HEK293 (cell line): Measurements from ENCODE around the gene CCND1.

Source experiments
- CTCF ChIA-PET: fragments of 350-600 bp; formaldehyde crosslinking; extraction: SDS; loops from one replicate; lab custom pipeline; 2021; ENCODE audit warnings: antibody characterized with exemption; lab: Yijun Ruan, JAX
- POLR2A ChIA-PET: fragments of 300-600 bp; formaldehyde crosslinking; extraction: SDS; loops from one replicate; lab custom pipeline; 2020; ENCODE audit warnings: antibody characterized with exemption, inconsistent platforms; lab: Yijun Ruan, JAX
- H3K27ac ChIP-seq: fragments of 200-500 bp; sonication (Bioruptor generic); 2 replicates; pipeline ENCODE4 v1.5.1; 2014; ENCODE audit warnings: low read depth, low read length, control low read depth, inconsistent platforms; ENCODE audit errors: extremely low read depth
- H3K36me3 ChIP-seq, 2 experiments: fragments of 200-500 bp in 1 of 2; sonication (Bioruptor generic) in 1 of 2; 1 replicate in 1 of 2; 2 replicates in 1 of 2; pipeline ENCODE4 v1.5.1; 2014 to 2017; ENCODE audit warnings: inconsistent platforms in 2 of 2, low read length in 2 of 2; ENCODE audit not compliant: control insufficient read depth in 2 of 2, insufficient read depth in 1 of 2
- H3K4me1 ChIP-seq: fragments of 200-500 bp; sonication (Bioruptor generic); 2 replicates; pipeline ENCODE4 v1.5.1; 2014; ENCODE audit warnings: mild to moderate bottlenecking, low read length, inconsistent platforms; ENCODE audit not compliant: control insufficient read depth, insufficient read depth
- H3K4me3 ChIP-seq: 2 replicates; pipeline ENCODE4 v1.5.1; 2011; ENCODE audit warnings: low read depth, mild to moderate bottlenecking, control low read depth, low read length, moderate library complexity
- H3K9me3 ChIP-seq: fragments of 200-500 bp; sonication (Bioruptor generic); 2 replicates; pipeline ENCODE4 v1.5.1; 2014; ENCODE audit warnings: low read depth, low read length, inconsistent platforms; ENCODE audit not compliant: control insufficient read depth, insufficient read depth
- BCL11A ChIP-seq: fragments of 450-650 bp; formaldehyde crosslinking; IDR thresholded peaks from 2 replicates; pipeline ENCODE4 v1.5.1; 2016; ENCODE audit warnings: low read depth, missing biosample characterization, missing genetic modification characterization
- GLI2 ChIP-seq: fragments of 450-650 bp; formaldehyde crosslinking; IDR thresholded peaks from 2 replicates; pipeline ENCODE4; 2017; ENCODE audit warnings: missing biosample characterization, missing genetic modification characterization, low read depth, borderline replicate concordance
- GLIS2 ChIP-seq: fragments of 450-650 bp; formaldehyde crosslinking; IDR thresholded peaks from 2 replicates; pipeline ENCODE4 v1.5.1; 2016; ENCODE audit warnings: missing biosample characterization, missing genetic modification characterization
- KLF1 ChIP-seq: fragments of 450-650 bp; formaldehyde crosslinking; IDR thresholded peaks from 2 replicates; pipeline ENCODE4 v1.5.1; 2016; ENCODE audit warnings: missing biosample characterization, missing genetic modification characterization
- PRDM4 ChIP-seq: fragments of 450-650 bp; formaldehyde crosslinking; IDR thresholded peaks from 2 replicates; pipeline ENCODE4 v1.5.1; 2017; ENCODE audit warnings: missing biosample characterization, missing genetic modification characterization
- REPIN1 ChIP-seq: fragments of 450-650 bp; formaldehyde crosslinking; IDR thresholded peaks from 2 replicates; pipeline ENCODE4 v1.5.1; 2017; ENCODE audit warnings: missing biosample characterization, missing genetic modification characterization, low read depth
- TCF7L2 ChIP-seq: IDR thresholded peaks from 2 replicates; pipeline ENCODE4 v1.6.1; 2011; ENCODE audit warnings: low read depth, mild to moderate bottlenecking, inconsistent platforms, low read length, moderate library complexity, borderline replicate concordance
- ZBTB1 ChIP-seq: fragments of 450-650 bp; formaldehyde crosslinking; IDR thresholded peaks from 2 replicates; pipeline ENCODE4 v1.5.1; 2016; ENCODE audit warnings: missing biosample characterization, missing genetic modification characterization
- ZBTB21 ChIP-seq: fragments of 450-650 bp; formaldehyde crosslinking; IDR thresholded peaks from 2 replicates; pipeline ENCODE4 v1.5.1; 2017; ENCODE audit warnings: missing biosample characterization, missing genetic modification characterization
- ZNF146 ChIP-seq: fragments of 450-650 bp; formaldehyde crosslinking; IDR thresholded peaks from 2 replicates; pipeline ENCODE4 v1.5.1; 2016; ENCODE audit warnings: missing biosample characterization, missing genetic modification characterization
- ZNF16 ChIP-seq: fragments of 450-650 bp; formaldehyde crosslinking; IDR thresholded peaks from 2 replicates; pipeline ENCODE4 v1.5.1; 2016; ENCODE audit warnings: low read depth, missing biosample characterization, missing genetic modification characterization
- ZNF248 ChIP-seq: fragments of 450-650 bp; formaldehyde crosslinking; IDR thresholded peaks from 2 replicates; pipeline ENCODE4 v1.5.1; 2017; ENCODE audit warnings: missing biosample characterization, missing genetic modification characterization
- ZNF362 ChIP-seq: fragments of 450-650 bp; formaldehyde crosslinking; IDR thresholded peaks from 2 replicates; pipeline ENCODE4 v1.5.1; 2016; ENCODE audit warnings: missing biosample characterization, missing genetic modification characterization
- ZNF37A ChIP-seq: fragments of 450-650 bp; IDR thresholded peaks from 2 replicates; pipeline ENCODE4 v1.5.1; 2018; ENCODE audit warnings: missing biosample characterization, missing genetic modification characterization
- ZNF48 ChIP-seq: fragments of 450-650 bp; formaldehyde crosslinking; IDR thresholded peaks from 2 replicates; pipeline ENCODE4 v1.5.1; 2016; ENCODE audit warnings: missing biosample characterization, missing genetic modification characterization
- ZNF521 ChIP-seq: fragments of 450-650 bp; formaldehyde crosslinking; IDR thresholded peaks from 2 replicates; pipeline ENCODE4 v1.5.1; 2017; ENCODE audit warnings: missing biosample characterization, mild to moderate bottlenecking, missing genetic modification characterization
- ZNF544 ChIP-seq: fragments of 450-650 bp; formaldehyde crosslinking; IDR thresholded peaks from 2 replicates; pipeline ENCODE4 v1.5.0; 2017; ENCODE audit warnings: missing biosample characterization, missing genetic modification characterization
- ZNF549 ChIP-seq: fragments of 450-650 bp; IDR thresholded peaks from 2 replicates; pipeline ENCODE4 v1.5.1; 2018; ENCODE audit warnings: missing biosample characterization, missing genetic modification characterization, mild to moderate bottlenecking, inconsistent platforms, moderate library complexity
- ZNF560 ChIP-seq: fragments of 450-650 bp; formaldehyde crosslinking; IDR thresholded peaks from 2 replicates; pipeline ENCODE4 v1.5.1; 2017; ENCODE audit warnings: missing biosample characterization, missing genetic modification characterization, borderline replicate concordance
- ZNF580 ChIP-seq: fragments of 450-650 bp; formaldehyde crosslinking; IDR thresholded peaks from 2 replicates; pipeline ENCODE4 v1.5.1; 2016; ENCODE audit warnings: missing biosample characterization, missing genetic modification characterization
- ZNF623 ChIP-seq: fragments of 450-650 bp; formaldehyde crosslinking; IDR thresholded peaks from 2 replicates; pipeline ENCODE4 v1.5.1; 2016; ENCODE audit warnings: missing biosample characterization, missing genetic modification characterization
- ZNF639 ChIP-seq: fragments of 450-650 bp; formaldehyde crosslinking; IDR thresholded peaks from 2 replicates; pipeline ENCODE4 v1.5.1; 2016; ENCODE audit warnings: missing biosample characterization, missing genetic modification characterization
- ZNF692 ChIP-seq: fragments of 450-650 bp; formaldehyde crosslinking; IDR thresholded peaks from 2 replicates; pipeline ENCODE4 v1.5.1; 2016; ENCODE audit warnings: missing biosample characterization, missing genetic modification characterization
- ZNF747 ChIP-seq: fragments of 450-650 bp; formaldehyde crosslinking; IDR thresholded peaks from 2 replicates; pipeline ENCODE4 v1.5.1; 2016; ENCODE audit warnings: missing biosample characterization, missing genetic modification characterization
- TF ChIP-seq, protein P1 (sequence below): fragments of 450-650 bp; formaldehyde crosslinking; IDR thresholded peaks from 2 replicates; pipeline ENCODE4 v1.5.1; 2016; ENCODE audit warnings: missing biosample characterization, missing genetic modification characterization
- TF ChIP-seq, protein P2 (sequence below): fragments of 450-650 bp; formaldehyde crosslinking; IDR thresholded peaks from 2 replicates; pipeline ENCODE4; 2016; ENCODE audit warnings: missing biosample characterization, missing genetic modification characterization

Gene CCND1

DNA sequence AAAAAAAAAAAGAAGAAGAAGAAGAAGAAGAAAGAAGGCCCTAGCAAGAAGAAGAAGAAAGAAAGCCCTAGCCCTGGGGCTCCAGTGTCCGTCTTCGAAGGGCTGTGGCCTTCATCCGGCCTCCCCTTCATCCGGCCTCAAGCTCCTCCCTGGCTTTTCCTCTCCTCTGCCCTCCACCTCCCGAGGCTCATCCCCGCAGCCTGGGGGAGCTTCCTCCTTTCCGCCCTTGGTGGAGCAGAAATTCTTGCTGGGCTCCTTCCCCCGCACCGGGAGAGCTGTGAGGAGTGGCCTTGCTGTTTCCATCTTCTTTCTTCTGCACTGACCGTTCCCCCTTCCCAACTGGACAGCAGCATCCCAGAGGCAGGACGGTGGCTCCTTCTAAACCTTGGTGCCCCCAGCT lies 43.7 kb downstream of the CCND1 start:
- no peaks in the 10 kb centered on the region for H3K36me3 ChIP-seq
- TF ChIP-seq ZNF580 (tag by site-specific recombination) (no peak), BCL11A (tag by site-specific recombination) (no peak), ZNF248 (tag by site-specific recombination) (no peak), REPIN1 (tag by site-specific recombination) (no peak), ZBTB21 (no peak), ZNF623 (no peak), ZNF16 (tag by site-specific recombination) (no peak), KLF1 (tag by site-specific recombination) (no peak), GLIS2 (tag by site-specific recombination) (no peak), ZNF544 (tag by site-specific recombination) (no peak), ZNF37A (no peak)
- TF ChIP-seq, protein P1, sequence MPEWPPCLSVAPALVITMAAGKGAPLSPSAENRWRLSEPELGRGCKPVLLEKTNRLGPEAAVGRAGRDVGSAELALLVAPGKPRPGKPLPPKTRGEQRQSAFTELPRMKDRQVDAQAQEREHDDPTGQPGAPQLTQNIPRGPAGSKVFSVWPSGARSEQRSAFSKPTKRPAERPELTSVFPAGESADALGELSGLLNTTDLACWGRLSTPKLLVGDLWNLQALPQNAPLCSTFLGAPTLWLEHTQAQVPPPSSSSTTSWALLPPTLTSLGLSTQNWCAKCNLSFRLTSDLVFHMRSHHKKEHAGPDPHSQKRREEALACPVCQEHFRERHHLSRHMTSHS (tag by site-specific recombination) = no peak
- ChIA-PET CTCF (interaction anchor here (0.7 to 2.8 kb wide), 10 partner anchors 15 to 583 kb away, joined by 3 to 20 read pairs (median 6); no protein-coding TSS in a partner anchor), POLR2A (interaction anchor here (1.1 kb wide), 1 partner anchor 9 kb away, joined by 4 read pairs; the partner anchor contains the start of gene LTO1)
- no peak overlapping the region for H3K27ac ChIP-seq
- no peaks in the 10 kb centered on the region for H3K9me3 ChIP-seq
- H3K4me3 ChIP-seq = no peak overlapping the region
- no peaks in the 10 kb centered on the region for H3K4me1 ChIP-seq

GRCh38 chr11:69685348-69685747 lies 44.4 kb downstream of the CCND1 start:
- no peaks in the 10 kb centered on the region for H3K36me3 ChIP-seq
- H3K4me1 ChIP-seq = no peaks in the 10 kb centered on the region
- CTCF ChIA-PET = interaction anchor here (0.6 to 2.8 kb wide), 13 partner anchors 41 to 1476 kb away, joined by 3 to 20 read pairs (median 4); no protein-coding TSS in a partner anchor
- H3K9me3 ChIP-seq = no peaks in the 10 kb centered on the region
- no peak overlapping the region for H3K27ac ChIP-seq
- no peak for TF ChIP-seq ZNF362 (tag by site-specific recombination)
- TF ChIP-seq PRDM4 (tag by site-specific recombination) = no peak
- TF ChIP-seq ZNF549 (tag by site-specific recombination) = no peak
- no peak for TF ChIP-seq ZNF521
- no peak for TF ChIP-seq ZNF639 (tag by site-specific recombination)
- TF ChIP-seq GLI2 = no peak
- no peak for TF ChIP-seq ZNF747 (tag by site-specific recombination)
- no peak for TF ChIP-seq ZNF692
- no peak for TF ChIP-seq TCF7L2
- TF ChIP-seq ZNF560 (tag by site-specific recombination) = no peak
- TF ChIP-seq ZNF146 (tag by site-specific recombination) = no peak
- TF ChIP-seq ZNF48 (tag by site-specific recombination) = no peak
- TF ChIP-seq, protein P2, sequence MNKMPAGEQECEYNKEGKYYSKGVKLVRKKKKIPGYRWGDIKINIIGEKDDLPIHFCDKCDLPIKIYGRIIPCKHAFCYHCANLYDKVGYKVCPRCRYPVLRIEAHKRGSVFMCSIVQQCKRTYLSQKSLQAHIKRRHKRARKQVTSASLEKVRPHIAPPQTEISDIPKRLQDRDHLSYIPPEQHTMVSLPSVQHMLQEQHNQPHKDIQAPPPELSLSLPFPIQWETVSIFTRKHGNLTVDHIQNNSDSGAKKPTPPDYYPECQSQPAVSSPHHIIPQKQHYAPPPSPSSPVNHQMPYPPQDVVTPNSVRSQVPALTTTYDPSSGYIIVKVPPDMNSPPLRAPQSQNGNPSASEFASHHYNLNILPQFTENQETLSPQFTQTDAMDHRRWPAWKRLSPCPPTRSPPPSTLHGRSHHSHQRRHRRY (tag by site-specific recombination) = no peak
- TF ChIP-seq ZBTB1 (tag by site-specific recombination) = no peak
- H3K4me3 ChIP-seq = no peak overlapping the region
- POLR2A ChIA-PET = no interaction called here
